ENCODE results near the gene KRTAP5-5. TPM values are rescaled to one million over a fixed set of nuclear protein-coding genes. Genes with fewer than 3 reads are reported as not detected.

KRTAP5-5 gene
- total RNA-seq, 1 experiment from 2014 or later: not detected

DNA sequence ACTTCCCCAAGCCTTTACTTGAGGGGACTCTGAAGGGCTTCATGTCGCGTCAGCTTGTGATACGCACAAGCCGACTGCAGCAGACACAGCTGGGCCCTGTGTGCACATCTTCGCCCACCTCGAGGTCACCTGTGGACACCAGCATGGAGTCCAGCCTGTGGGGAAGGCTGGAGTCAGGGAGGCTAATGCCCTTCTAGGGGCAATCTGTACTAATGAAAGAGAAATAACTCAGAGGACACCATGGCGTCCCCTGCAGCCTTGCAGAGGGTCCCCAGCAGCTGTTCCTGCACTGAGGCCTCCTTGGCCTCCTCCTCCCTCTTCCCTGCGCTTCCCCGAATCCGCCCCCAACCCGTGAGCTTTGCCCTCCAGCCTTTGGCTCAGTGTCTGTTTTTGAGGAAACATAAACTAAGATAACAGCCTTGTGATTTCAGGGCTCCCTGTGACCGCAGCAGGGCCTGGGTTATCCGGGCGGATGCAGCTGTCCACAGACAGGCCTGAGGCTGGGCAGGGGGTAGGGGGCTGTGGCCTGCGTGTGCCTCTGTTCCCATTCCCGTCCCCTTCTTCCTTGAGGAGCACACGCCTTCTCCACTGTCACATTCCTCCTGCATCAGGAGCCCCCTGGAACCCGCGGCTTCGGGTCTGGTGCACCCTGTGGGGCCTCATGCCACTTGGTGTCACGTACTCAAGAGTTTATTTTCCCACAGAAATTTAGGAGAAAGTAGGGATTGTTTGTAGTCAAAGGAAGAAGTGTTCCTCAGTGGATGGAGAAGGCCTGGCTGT, 25.0 kb downstream of the KRTAP5-5 start:
- Mint-ChIP-seq H3K4me3 (ENCODE audit: unreplicated experiment) (no peak overlapping the region), H3K27me3 (ENCODE audit: insufficient read depth, unreplicated experiment) (no peaks in the 10 kb centered on the region), H3K9me3 (ENCODE audit: unreplicated experiment) (no peaks in the 10 kb centered on the region), H3K36me3 (ENCODE audit: insufficient read depth, unreplicated experiment) (no peaks in the 10 kb centered on the region), H3K27ac (ENCODE audit: unreplicated experiment) (peak overlapping the region; percentile 55), H3K4me1 (ENCODE audit: low read depth, unreplicated experiment) (peaks cover 29% of the 10 kb centered on the region)
- Histone ChIP-seq H3K4me3 (ENCODE audit: low read depth, low read length) (no peak overlapping the region), H3K9me3 (no peaks in the 10 kb centered on the region), H3K36me3 (ENCODE audit: control insufficient read depth, insufficient read depth, low read length) (no peaks in the 10 kb centered on the region), H3K27me3 (replicated peaks; ENCODE audit: control insufficient read depth, insufficient read depth, low read length) (no peaks in the 10 kb centered on the region), H3K4me1 (peaks cover 38% of the 10 kb centered on the region)
- intact Hi-C loops (cut with micrococcal nuclease; ENCODE audit: unreplicated experiment): no loop called here
- no TSS peak for BruUV-seq (replicated peaks)
- peak; percentile 35 to 46 for DNase-seq
- ChIA-PET CTCF (interaction anchor here (0.6 to 5.5 kb wide), 12 partner anchors 8 to 497 kb away, joined by 3 to 188 read pairs (median 10); partner anchors contain the start of gene SYT8), POLR2A (no interaction called here)
- TF ChIP-seq, protein P1, sequence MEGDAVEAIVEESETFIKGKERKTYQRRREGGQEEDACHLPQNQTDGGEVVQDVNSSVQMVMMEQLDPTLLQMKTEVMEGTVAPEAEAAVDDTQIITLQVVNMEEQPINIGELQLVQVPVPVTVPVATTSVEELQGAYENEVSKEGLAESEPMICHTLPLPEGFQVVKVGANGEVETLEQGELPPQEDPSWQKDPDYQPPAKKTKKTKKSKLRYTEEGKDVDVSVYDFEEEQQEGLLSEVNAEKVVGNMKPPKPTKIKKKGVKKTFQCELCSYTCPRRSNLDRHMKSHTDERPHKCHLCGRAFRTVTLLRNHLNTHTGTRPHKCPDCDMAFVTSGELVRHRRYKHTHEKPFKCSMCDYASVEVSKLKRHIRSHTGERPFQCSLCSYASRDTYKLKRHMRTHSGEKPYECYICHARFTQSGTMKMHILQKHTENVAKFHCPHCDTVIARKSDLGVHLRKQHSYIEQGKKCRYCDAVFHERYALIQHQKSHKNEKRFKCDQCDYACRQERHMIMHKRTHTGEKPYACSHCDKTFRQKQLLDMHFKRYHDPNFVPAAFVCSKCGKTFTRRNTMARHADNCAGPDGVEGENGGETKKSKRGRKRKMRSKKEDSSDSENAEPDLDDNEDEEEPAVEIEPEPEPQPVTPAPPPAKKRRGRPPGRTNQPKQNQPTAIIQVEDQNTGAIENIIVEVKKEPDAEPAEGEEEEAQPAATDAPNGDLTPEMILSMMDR (IDR thresholded peaks at IDR 0.05; ENCODE audit: insufficient read depth in 1 of 2, low read depth in 1 of 2, low read length in 1 of 2, severe bottlenecking in 1 of 2, unreplicated experiment in 1 of 2): no peak

DNA sequence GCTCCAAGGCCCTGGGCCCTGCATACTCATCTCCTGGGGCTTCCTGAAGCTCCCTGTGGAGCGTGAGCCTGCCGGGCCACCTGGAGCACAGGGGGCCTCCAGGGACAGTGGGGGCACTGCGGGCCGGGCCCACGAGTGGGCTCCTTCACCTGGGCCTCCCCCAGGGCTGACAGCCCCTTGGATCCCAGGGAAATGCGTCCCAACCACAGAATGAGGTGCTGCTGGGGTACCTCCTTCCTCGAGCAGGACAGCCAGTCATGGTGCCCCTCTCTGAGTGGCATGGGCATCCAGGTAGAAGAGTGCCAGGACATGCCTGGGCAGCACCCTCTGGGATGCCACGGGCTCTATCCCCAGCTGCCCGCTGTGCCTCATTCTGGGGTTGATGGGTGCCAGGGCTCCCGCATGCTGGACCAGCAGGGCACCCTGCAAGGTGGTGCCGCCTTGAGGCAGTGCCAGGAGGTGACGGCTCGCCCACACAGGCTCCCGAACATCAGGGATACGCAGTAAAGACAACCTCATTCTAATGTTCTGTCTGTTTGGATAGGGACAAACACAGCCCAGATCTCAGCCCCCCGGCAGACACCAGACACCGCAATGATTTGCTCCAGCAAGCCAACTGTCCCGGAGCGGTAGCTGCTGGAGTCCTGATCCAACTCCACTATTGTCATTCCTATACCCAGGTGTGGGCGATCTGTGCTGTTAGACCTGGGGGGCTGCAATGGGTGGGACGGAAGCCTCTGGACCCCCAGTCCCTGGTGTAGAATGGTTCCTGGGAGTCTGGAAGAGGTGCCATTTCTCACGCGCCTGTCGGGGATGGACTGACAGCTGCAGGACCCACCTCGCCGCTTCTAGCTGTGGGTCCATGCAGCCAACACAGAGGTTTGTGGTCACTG, 25.8 kb downstream of the KRTAP5-5 start:
- ChIA-PET POLR2A (no interaction called here), CTCF (interaction anchor here (0.6 to 5.5 kb wide), 6 partner anchors 9 to 496 kb away, joined by 3 to 188 read pairs (median 30); partner anchors contain the start of gene SYT8)
- intact Hi-C loops (cut with micrococcal nuclease; ENCODE audit: unreplicated experiment): no loop called here
- H3K27me3 ChIP-seq (replicated peaks; ENCODE audit: control insufficient read depth, insufficient read depth, low read length): no peaks in the 10 kb centered on the region
- TF ChIP-seq, protein P1 (IDR thresholded peaks at IDR 0.05; ENCODE audit: insufficient read depth in 1 of 2, low read depth in 1 of 2, low read length in 1 of 2, severe bottlenecking in 1 of 2, unreplicated experiment in 1 of 2): no peak
- Mint-ChIP-seq H3K4me3 (ENCODE audit: unreplicated experiment) (no peak overlapping the region), H3K27ac (ENCODE audit: unreplicated experiment) (peak overlapping the region; percentile 55), H3K36me3 (ENCODE audit: insufficient read depth, unreplicated experiment) (no peaks in the 10 kb centered on the region), H3K9me3 (ENCODE audit: unreplicated experiment) (no peaks in the 10 kb centered on the region), H3K27me3 (ENCODE audit: insufficient read depth, unreplicated experiment) (no peaks in the 10 kb centered on the region), H3K4me1 (ENCODE audit: low read depth, unreplicated experiment) (peaks cover 37% of the 10 kb centered on the region)
- peak in 1 of 2 experiments; percentile 34 for DNase-seq
- no TSS peak for BruUV-seq (replicated peaks)
- H3K9me3 ChIP-seq: no peaks in the 10 kb centered on the region
- H3K4me3 ChIP-seq (ENCODE audit: low read depth, low read length): no peak overlapping the region
- no peaks in the 10 kb centered on the region for H3K36me3 ChIP-seq (ENCODE audit: control insufficient read depth, insufficient read depth, low read length)
- peaks cover 47% of the 10 kb centered on the region for H3K4me1 ChIP-seq

DNA sequence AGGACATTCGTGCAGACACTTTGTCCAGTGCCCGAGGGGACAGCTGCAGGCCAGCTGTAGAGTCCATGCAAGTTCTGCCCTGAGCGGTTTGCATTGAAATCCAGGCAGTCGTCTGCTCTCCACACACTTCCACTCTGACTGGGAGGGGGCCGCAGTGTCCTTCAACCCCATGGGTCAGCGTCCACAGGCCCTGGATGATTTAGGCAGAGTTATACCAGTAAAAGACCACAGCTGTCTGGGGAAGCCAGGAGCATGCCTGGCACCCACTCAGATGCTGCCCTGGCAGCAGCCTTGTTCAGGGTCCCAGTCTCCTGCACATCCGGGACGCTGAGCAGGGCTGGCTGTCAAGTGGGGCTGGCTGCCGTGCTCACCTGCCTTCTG, 26.5 kb downstream of the KRTAP5-5 start:
- peak in 1 of 2 experiments; percentile 26 for DNase-seq
- Mint-ChIP-seq H3K9me3 (ENCODE audit: unreplicated experiment) (no peaks in the 10 kb centered on the region), H3K27me3 (ENCODE audit: insufficient read depth, unreplicated experiment) (no peaks in the 10 kb centered on the region), H3K4me3 (ENCODE audit: unreplicated experiment) (no peak overlapping the region), H3K36me3 (ENCODE audit: insufficient read depth, unreplicated experiment) (no peaks in the 10 kb centered on the region), H3K27ac (ENCODE audit: unreplicated experiment) (no peak overlapping the region), H3K4me1 (ENCODE audit: low read depth, unreplicated experiment) (peaks cover 39% of the 10 kb centered on the region)
- Histone ChIP-seq H3K4me1 (peaks cover 48% of the 10 kb centered on the region), H3K27me3 (replicated peaks; ENCODE audit: control insufficient read depth, insufficient read depth, low read length) (no peaks in the 10 kb centered on the region), H3K36me3 (ENCODE audit: control insufficient read depth, insufficient read depth, low read length) (no peaks in the 10 kb centered on the region), H3K9me3 (no peaks in the 10 kb centered on the region), H3K4me3 (ENCODE audit: low read depth, low read length) (no peak overlapping the region)
- BruUV-seq (replicated peaks): no TSS peak
- ChIA-PET POLR2A (no interaction called here), CTCF (interaction anchor here (0.6 kb wide), 1 partner anchor 10 kb away, joined by 3 read pairs; no protein-coding TSS in a partner anchor)
- intact Hi-C loops (cut with micrococcal nuclease; ENCODE audit: unreplicated experiment): no loop called here
- TF ChIP-seq, protein P1 (IDR thresholded peaks at IDR 0.05; ENCODE audit: insufficient read depth in 1 of 2, low read depth in 1 of 2, low read length in 1 of 2, severe bottlenecking in 1 of 2, unreplicated experiment in 1 of 2): no peak
